HG02678 (cell line): Measurements from ENCODE around the gene CACNA1C.

Experiments
- ATAC-seq: cut with Tn5 transposase; IDR thresholded peaks from one replicate; pipeline ENCODE4 v1.9.1; 2021; ENCODE audit warnings: mild to moderate bottlenecking, moderate library complexity; ENCODE audit not compliant: unreplicated experiment

The CACNA1C gene

DNA sequence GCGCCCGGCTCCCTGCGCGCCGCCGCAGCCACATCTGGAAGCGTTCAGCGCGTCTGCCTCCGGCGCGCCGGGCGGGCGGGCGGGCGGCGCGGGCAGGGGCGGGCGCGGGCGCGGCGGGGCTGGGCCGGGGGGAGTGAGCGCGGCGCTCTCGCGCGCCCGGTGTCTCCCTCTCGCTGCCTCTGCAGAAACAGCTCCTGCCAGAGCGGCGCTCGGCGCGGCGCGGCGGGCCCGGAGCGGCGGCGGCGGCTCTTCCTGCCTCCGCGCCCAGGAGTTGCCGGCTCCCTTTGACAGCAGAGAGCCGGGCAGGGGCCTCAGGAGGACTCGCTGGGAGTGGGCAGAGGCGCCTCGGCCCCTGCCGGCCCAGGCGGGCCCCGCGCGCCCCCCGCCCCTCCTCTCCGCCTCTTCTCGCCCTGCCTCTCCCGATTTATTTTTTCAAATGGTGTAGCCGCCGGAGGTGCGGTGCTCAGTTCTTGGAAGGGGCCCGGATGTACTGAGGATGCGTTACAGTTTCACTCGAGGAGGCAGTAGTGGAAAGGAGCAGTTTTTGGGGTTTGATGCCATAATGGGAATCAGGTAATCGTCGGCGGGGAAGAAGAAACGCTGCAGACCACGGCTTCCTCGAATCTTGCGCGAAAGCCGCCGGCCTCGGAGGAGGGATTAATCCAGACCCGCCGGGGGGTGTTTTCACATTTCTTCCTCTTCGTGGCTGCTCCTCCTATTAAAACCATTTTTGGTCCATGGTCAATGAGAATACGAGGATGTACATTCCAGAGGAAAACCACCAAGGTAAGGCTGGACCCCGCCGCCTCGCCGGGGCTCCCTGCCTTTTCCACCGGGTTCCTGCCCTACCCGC is at the start of gene CACNA1C:
CACNA1C (plus strand) TSS at position 162 of the 853 bp plus-strand sequence; CDS start at position 738, 576 bp downstream.
- no peak for ATAC-seq

GRCh38 chr12:2003676-2004112 is 49.1 kb upstream of the CACNA1C start:
- ATAC-seq = peak; percentile 13

DNA sequence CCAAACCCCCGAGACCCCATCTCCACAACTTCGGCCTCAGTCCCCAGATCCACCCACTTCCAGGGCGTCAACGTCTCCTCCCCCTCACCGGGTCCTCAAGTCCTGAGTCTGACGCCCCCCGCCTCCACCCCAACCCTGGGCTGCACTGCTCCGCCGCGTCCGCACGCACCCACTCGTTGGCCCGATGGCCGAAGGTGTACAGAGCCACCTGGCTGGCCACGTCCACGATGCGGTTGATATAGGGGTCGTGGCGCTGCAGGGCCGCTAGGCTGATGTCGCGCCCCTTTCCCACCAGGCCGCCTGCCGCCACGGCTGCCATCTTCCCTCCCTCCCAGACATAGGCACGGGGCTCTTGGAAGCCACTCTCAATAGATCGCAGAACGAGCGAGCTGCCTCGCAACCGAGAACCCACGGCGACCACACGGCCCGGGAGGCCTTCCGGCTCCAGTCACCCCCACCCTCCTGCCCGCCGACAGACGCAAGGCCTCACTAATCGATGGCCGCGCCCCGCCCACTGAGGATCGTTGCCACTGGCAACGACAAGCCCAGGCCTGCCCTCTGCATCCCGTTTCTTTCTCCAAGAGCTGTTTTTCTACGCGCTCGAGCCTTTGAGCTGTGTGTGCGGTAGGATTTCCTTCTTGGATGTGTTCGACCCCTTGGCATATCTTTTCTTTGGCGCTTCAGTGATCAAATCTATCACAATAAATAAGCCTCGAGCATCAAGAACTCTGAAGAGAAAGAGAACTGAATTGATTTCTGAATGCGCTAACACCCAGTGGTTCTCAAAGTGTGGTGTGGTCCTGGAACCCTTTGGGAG is 48.5 kb upstream of the CACNA1C start, which contains the start of gene DCP1B:
DCP1B (minus strand) TSS at position 345 of the 817 bp plus-strand sequence; CDS start at position 319, 26 bp downstream.
- ATAC-seq = peak; percentile 99

DNA sequence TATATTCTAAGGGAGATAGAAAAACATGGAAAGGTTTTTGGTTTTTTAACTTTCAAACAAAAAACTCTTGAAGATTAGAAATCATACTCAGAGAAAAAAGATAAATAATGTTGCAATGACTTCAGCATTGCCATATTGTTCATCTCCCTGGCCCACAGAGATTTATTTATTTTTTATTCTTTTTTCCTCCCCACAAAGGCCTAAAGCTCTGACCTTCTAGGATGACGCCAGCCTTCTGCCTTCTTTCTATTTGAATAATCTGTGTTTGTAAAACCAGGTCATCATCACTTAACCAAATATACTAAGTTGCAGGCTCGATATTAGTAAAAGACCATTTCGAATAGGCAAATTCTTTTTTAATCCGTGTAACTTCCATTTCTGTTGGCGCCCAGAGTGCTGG is 44.1 kb upstream of the CACNA1C start:
- ATAC-seq = no peak

- no peak for ATAC-seq
These were observed 43.2 kb upstream of the CACNA1C start for GRCh38 chr12:2009623-2010022.

GRCh38 chr12:2011643-2012607 is 40.9 kb upstream of the CACNA1C start:
- no peak for ATAC-seq

DNA sequence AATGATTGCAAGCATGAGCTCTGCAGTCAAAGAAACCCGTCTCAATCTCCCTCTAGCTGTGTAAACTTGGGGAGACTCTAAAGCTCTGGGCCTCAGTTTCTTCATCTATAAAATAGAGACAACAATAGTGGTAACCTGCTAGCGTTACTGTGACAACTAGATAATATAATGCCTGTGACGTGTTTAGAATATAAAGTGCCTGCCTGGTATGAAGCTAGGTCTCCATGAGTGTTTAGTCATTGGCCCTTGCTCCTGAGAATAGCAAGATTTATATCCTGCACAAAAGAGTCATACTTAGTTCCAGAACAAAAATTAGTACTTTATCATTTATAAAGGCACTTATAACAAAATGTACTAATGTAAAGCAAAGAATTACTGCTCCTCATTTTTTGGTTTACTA is 39.7 kb upstream of the CACNA1C start:
- no peak for ATAC-seq

- ATAC-seq = no peak
These were observed 39.1 kb upstream of the CACNA1C start for GRCh38 chr12:2013527-2014223.

DNA sequence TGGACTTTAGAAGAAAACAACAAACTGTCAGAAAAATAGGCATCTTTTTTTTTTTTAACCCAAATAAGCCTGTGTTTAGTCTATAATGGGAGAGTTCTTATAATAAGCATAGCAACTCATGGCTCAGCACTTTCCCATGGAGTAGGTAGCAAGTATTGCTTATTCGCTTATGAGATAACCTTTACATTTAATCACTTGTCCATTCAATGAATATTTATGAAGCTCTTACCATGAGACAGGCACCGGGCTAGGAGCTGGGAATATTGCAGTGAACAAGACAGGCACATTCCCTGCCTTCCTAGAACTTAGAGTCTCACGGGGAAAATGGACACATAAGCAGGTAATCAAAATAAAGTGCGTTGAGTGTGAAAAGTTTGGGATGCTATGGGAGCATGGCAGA is 38.6 kb upstream of the CACNA1C start:
- no peak for ATAC-seq

GRCh38 chr12:2016862-2017545 is 35.8 kb upstream of the CACNA1C start:
- ATAC-seq = no peak

- ATAC-seq = no peak
These were observed 35.0 kb upstream of the CACNA1C start for GRCh38 chr12:2017546-2018337.

DNA sequence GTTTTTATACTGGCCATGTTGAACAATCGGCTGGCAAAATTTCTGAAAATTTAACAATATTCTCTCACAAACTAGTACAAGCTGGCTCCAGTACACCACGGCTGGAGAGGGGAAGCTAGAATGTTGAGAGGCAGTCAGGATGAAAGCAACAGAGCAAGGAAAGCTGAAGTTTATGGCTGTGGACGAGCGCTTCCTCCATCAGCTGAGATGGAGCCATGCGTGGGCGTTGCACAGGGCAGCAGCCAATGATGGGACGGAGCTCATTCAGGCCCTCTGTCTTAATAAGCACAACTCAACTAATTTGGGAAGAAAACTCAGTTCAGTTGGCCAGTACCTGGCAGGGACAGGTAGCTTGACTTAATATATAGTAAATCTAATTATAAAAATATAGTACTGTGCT is 34.4 kb upstream of the CACNA1C start:
- ATAC-seq = no peak

DNA sequence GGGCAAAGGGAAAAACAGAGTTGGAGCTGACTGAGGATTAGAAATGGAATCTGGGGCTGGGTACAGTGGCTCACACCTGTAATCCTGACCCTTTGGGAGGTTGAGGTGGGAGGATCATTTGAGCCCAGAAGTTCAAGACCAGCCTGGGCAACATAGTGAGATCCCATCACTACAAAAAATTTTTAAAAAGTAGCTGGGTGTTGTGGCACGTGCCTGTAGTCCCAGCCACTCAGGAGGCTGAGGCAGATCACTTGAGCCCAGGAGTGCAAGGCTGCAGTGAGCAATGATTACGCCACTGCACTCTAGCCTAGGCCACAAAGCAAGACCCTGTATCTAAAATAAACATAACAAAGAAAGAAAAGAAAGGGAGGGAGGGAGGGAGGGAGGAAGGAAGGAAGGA is 33.7 kb upstream of the CACNA1C start:
- ATAC-seq = no peak

GRCh38 chr12:2020511-2020910 is 32.3 kb upstream of the CACNA1C start:
- no peak for ATAC-seq

- no peak for ATAC-seq
These were observed 29.4 kb upstream of the CACNA1C start for GRCh38 chr12:2023365-2023764.

DNA sequence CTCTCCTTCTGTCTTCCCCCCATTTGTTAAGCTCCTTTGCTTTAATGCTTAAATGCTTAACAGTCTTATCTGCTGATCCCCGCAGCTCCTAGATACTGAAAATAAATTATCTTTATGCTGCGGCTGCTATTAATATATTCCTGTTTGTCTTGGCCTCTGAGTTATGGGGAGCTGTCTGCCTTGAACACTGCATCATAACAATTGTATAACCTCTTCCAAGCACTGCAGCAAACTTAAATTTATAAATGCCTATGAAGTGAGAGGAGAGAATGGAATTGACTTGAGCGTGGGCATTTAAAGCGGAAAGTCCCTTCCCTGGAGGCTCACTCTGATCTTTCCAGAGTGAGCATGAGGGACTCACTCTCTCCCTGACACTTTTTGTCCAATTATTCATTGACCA is 25.4 kb upstream of the CACNA1C start:
- no peak for ATAC-seq

DNA sequence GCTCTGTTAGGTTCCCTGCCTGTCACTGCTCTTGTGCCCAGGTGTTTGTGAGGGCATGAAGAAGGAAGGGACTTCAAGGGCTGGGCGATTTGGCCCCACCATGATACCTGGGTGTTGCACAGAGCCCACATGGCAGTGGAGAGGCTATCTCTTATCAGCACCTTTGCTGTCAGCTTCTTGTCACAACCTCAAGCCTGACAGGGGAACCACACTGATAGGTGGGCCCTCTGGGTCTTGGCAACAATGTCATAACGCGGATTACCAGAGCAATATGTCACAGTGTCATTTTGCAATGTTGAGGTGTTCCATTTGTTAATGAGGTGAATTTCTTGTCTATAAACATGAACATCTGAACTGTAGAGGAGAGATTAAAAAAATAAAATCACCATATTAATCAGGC is 22.9 kb upstream of the CACNA1C start:
- no peak for ATAC-seq

DNA sequence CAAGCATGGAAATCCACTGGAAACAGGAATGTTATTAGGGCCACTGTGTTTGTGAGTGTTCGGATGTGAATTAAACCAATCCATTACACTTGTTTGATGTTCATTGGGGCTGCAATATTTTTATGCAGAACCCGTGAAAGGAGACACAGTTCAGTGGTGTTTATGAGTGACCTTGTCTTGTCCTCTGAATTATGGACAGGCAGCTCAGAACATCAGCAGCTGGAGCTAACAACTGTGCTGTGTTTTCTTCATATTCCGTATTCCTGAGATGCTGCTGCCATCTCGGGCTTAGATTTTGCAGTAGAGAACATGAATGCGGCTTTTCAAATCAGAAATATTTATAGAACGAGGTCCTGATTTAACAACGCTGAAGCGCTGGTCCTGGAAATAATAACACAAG is 20.3 kb upstream of the CACNA1C start:
- no peak for ATAC-seq
